HTR-8/SVneo (cell line): ENCODE results near the gene PRR27.
A peak's percentile ranks its signal among the peaks of the same experiment; 100 is the strongest.

ENCODE experiments used
- DNase-seq: peaks from one replicate; pipeline ENCODE4 v3.0.0; 2011; ENCODE audit warnings: low spot score, mixed read lengths; ENCODE audit not compliant: insufficient read length
- FAIRE-seq: peaks from 2 replicates; lab custom pipeline; 2011; peaks lifted over from hg19 to GRCh38; lab: Jason Lieb, UNC

Gene PRR27

DNA sequence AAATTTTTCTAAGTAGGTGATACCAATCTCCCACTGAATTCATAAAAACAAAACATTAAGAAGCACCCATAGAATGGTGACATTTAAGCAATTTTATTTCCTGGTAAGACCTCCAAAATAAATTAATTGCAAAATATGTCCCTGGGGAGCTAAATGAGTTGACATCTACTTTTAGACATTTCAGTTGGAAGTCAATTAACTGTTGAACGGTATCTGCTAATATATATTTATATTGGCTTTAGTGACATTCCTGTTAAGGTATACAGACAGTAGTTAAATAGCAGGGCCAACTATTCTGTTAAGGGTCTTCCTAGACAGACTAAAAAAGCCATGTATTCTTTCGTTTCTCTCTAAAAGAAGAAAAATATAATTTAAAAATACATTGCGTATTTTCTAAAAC is at the start of gene PRR27:
Gene PRR27, plus strand, starts transcription at position 301 of the 400 bp plus-strand sequence. CDS start 139 bp downstream, outside the sequence.
- DNase-seq (no peak), FAIRE-seq (no peak)

DNA sequence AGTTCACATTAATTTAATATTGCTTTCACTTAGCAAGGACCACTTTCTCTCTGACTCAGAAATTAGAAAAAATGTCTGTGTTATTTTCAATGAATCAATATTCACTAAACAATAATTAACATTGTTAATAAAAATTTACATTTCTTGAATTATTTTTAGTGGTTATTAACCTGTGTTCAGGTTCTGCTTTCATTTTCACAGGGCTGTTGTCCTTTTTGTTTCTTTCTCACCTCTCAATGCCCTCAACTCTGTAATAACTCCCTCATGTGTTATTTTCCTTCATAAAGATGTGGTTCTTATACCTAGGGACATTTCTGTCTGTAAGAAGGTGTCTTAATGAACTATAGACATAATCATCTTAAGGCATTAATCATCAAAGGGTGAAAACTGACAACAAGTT is 43.1 kb upstream of the PRR27 start:
- DNase-seq (no peak), FAIRE-seq (no peak)

DNA sequence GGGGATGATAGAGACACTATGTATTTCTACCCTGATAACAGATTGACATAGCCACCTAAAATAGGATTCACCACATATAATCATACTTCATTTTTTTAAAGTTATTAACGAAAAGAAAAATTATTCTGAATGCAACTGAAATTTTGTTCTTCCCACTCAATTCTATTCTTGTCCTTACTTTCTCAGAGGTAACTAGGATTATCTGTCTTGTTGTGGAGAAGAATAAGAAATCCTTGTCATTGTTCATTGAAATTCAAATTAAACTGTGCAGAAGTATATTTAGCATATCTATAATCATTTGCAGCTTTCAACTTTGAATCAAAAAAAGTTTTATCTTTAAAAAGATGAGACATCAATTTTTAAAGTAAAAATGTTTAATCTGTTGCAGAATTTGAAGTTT is 40.4 kb upstream of the PRR27 start:
- no peak for DNase-seq
- no peak for FAIRE-seq

DNA sequence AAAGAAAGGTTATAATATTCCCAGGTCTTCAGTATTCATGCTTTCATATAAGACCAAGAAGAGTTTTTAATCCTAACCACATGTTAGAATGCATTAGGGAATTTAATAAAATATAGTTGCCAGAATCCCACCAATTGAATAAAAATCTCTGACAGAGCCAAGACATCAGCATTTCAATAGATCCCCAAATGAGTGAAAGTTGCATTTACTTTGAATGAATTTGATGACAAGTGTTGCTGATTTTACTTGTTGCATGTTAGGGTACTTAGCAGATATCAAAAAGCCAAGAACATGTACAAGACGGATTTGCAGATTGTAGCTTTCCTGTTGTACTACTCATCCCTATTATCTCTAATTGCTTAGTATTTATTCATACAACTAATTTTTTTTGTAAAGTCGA is 39.9 kb upstream of the PRR27 start:
- no peak for DNase-seq
- no peak for FAIRE-seq

DNA sequence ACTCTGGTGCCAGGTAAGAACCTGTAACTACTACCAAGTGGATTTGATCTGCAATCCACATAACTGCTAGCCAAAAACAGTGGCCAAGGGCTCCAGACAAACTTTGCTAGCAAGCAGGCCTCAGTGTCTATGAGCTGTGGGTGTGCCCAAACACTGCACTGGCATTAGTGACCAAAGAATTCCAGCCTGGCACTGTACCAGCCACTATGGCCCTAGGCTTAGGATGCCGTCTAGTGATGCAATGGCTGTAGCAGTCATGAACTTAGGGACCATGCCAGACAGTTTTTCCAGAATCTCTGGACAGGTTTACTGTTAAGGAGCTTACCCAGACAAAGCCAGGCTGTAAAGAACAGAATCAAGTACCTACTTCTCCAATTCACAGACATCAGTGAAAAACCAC is 33.7 kb upstream of the PRR27 start:
- FAIRE-seq (no peak), DNase-seq (no peak)

DNA sequence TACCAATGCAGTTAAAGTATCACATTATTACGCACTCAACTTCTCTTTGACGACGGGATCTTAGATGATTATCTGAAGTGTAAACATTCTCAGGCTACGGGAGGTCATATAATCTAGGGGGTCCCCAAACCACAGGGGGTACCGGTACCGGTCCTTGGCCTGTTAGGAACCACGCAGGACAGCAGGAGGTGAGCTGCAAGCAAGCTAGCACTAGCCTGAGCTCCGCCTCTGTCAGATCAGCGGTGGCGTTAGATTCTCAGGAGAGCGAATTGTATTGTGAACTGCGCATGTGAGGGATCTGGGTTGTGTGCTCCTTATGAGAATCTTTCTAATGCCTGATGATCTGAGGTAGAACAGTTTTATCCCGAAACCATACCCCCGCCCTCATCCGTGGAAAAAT is 20.6 kb upstream of the PRR27 start:
- DNase-seq = no peak
- no peak for FAIRE-seq

DNA sequence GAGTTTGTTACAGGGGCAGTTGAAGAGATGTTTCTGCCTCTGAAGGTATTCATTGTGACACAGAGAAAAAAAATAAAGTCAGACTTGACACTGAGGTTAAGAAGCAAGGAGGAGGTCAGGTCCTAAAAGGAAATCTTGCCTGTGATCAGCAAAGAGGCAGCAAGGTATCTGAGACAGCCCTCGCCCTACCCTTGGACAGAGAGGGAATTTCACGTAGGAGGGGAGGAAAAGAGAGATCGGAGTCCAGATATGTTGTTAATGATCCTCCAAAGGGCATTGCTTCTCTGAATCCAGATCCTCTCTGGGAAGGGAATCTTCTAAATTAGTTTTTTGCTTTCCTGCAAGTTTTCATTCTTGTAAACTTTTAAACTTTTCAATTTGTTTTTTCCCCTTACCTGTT is 15.3 kb upstream of the PRR27 start:
- DNase-seq (no peak), FAIRE-seq (no peak)

DNA sequence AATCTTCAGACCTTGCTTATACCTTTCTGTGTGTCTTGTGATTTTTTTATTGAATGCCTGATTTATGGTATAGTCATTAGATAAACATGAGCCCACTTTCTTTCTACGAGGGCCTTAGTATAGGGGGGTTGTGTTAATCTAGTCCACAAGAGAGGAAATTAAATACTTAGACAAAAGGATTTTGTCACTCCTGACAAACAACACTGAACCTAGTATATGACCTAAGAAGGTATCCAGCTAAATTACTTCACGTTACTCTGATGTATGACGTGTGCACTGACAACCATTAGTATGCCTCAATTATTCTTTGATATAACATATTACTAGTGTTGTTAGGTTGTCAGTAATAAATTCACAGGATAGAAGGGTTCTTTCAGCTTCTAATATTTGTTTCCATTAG is 2.8 kb upstream of the PRR27 start:
- no peak for FAIRE-seq

DNA sequence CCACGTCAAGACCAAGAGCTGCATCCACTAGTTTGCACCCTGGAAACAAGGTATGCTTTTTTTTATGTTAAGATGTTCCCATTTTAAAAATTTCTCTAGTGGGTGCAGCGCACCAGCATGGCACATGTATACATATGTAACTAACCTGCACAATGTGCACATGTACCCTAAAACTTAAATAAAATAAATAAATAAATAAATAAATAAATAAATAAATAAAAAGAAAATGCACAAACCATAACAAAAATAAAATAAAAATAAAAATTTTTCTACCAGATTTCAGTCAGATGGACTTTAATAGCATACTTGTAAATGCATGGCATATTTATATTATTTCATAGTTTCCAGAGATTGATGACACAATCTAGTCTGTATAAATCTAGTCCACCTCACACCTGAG is 1.9 kb upstream of the PRR27 start:
- FAIRE-seq (no peak), DNase-seq (no peak)

More for the DNA sequence above, 2.8 kb upstream of the PRR27 start:
- no peak for DNase-seq

DNA sequence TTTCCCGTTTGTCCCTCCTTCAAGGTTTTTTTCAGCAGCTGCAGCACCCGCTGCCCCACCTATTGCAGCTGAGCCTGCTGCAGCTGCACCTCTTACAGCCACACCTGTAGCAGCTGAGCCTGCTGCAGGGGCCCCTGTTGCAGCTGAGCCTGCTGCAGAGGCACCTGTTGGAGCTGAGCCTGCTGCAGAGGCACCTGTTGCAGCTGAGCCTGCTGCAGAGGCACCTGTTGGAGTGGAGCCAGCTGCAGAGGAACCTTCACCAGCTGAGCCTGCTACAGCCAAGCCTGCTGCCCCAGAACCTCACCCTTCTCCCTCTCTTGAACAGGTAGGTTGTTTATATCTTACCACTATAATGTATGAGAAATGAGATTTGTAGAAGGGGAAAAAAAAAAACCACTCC is 4.5 kb downstream of the PRR27 start:
- FAIRE-seq = no peak

DNA sequence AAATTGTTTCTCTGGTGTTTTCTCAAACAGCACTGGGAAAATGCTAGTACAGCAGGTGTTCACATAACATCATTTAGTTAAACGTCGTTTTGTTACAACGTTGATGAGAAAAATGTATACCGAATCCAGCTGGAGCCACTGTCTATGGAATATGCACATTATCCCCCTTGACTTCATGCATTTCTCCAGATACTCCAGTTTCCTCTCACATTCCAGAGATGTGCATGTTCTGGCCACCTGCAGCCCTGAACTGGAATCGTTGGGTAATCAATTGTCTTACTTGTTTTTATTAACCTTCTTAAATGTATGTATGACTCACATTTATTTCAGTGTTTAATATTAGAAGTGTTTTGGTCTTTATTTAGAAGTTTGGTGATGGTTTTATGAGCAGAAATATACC is 23.1 kb downstream of the PRR27 start:
- no peak for FAIRE-seq
- DNase-seq = no peak

More for the DNA sequence above, 4.5 kb downstream of the PRR27 start:
- DNase-seq = no peak

DNA sequence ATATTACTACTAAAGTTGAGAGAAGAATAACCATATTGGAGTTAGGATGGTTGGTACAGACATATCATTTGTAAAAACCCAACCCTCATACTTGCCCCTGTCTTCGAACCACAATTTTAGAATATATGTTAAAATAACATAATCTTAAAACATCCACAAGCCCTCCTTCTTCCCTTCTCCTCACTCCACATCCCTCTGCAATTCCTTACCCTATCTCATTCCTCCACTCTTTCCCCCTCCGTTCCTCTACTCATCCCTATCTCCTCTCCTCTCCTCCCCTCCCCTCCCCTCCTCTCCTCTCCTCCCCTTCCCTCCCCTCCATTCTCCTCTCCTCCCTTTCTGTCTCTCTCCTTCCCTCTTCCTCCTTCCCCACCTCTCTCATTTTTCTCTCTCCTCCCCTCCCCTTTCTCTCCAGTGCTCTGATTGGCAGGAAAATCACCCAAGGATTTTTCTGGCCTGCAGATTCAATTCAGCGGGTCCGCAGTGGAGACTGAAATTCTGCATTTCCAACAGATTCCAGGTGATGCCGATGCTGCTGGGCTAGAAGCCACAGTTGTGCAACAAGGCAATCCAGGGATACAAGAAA is 24.1 kb downstream of the PRR27 start:
- no peak for DNase-seq
- no peak for FAIRE-seq

DNA sequence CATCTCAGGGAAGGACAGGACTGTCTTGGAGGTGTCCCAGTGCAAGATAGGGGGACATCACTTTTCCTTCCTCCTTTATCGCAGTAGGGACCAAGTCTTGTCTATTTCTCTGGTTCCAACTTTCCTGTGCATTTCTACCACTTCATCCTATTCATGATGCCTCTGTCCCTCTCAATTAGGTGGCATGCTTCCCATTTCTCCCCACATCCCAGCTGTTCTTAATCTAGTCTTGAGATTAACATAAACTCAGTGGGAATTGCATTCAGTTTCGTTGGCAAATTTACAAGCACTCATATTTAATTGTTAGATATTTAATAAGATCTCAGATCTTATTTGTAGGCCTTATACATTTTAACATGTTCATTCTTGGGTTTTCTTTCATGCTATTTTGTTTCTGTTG is 25.8 kb downstream of the PRR27 start:
- FAIRE-seq (no peak), DNase-seq (no peak)

DNA sequence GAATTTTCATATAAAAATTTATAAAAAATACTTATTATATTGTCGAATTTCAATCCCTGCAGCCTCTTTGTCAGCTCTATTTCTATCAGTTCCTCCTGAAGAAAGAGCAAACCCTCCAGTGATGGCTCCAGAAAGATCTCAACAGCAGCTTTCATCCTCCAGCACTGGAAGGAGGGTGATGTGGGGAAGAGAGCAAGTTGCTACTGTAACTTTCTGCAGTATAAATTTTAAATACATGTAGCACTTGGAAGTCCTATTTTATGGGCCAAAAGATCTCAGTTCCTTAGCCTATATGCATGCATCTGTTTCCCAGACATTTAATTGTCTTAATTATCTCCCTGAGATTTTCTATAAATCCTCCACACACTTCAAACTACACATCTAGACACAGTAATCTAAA is 27.8 kb downstream of the PRR27 start:
- FAIRE-seq (no peak), DNase-seq (no peak)

DNA sequence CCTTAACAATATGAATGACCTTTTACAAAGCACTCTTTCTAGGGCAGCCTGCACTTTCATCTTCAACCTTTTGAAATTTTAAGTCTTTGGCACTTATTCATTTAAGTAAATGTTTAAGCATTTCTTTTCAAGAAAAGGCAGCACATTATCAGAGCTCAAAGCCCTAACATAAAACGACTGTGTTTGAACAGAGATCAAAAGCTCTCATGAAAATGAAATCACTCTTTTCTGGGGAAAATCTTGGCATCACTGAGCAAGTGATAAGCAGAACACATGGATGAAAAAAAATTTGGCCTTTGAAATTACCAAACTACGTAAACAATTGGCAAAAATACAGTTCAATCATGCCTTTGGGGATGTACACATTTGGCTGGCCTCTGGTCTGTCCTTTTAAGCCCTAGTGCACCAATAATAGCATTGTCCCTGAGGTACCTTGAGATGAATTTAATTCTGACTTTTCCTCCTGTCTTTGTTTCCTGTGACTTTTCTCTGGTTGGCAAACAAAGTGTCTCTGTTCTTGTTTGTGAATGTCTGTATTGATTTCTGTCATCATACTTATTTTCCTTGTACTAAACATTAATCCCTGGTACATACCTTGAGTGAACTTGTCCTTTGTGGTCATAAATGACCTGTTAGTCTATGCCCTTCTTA is 28.6 kb downstream of the PRR27 start:
- DNase-seq (no peak), FAIRE-seq (no peak)

DNA sequence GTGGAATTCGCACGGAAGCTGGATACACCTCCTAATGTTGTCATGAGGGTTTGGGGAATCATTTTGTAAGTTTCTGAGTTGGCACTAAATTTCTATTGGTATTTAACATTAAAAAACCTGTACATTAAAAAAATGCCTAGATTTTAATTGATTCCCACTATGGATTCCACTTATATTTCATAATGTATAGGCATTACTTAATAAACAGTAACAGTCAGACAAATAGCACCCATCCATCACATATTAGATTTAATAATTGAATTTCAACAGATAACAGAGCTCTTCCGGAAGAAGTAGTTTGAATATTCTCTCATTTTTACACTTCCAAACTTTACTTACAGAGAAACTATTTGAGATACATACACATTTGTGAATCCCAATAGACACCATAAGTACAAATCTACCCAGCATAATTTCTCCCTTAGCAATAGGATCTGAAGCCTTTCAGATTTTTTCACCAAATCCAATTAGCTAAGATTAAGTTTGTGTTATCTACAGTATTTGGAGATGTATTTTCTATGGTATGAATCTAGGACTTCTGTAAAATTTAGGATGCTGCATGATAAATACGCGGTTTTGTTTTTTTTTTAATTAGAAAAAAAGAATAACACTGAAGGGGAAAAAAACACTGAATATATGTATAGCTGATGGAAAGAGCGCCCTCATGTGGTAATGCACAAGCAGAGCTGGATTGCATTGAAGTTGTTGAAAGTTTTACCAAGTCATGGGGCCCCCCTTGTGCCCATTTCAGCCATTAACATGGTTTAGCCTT is 29.3 kb downstream of the PRR27 start:
- FAIRE-seq (no peak), DNase-seq (peak; percentile 0)

DNA sequence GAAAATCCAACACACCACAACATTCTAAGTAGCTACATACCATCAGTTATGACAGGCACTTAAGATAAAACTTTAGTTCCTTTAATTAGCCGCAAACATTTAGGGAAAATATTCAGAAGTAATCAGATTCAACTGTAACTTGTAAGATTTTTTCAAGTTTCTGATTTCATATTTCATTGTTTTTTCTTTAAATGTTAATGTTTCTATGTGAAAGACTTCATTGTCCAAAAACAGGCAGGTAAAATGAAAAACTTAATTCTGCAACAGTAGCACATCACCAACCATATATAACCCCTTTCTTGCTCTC is 29.9 kb downstream of the PRR27 start:
- no peak for FAIRE-seq
- DNase-seq = no peak

DNA sequence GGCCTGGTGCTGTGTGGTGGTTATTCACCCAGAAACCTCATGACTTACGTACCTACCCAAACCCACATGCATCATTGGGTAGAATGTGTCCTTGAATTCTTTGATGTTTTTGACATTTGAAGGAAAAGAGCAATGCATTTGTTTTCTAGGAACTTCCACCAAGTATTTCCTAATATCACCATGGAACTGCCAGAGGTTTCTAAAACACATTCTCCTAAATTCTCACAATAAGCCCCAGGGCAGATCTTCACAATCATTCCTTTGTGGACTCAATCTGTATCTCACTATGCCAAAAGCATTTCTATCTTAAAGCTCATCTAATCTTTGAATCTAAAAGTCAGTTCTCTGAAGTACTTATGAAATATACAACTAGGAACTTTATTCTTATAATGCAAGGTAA is 33.2 kb downstream of the PRR27 start:
- no peak for DNase-seq
- FAIRE-seq = no peak

DNA sequence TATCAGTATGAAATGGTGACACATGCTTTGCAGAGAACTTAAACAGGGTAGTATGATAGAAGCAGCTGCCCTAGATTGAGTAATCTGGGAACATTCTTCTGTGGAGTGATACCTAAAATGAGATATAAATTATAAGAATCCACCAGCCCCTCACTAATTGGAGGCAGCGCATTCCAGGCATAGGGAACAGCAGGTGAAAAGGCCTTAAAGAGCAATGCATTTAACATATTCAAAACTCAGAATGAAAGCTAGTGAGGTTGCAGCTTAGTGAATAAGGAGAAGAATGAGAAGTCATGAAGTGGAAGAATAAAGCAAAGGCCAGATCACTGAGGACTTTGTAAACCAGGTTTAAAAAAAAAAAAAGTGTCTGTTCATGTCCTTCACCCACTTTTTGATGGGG is 36.5 kb downstream of the PRR27 start:
- FAIRE-seq (no peak), DNase-seq (no peak)

DNA sequence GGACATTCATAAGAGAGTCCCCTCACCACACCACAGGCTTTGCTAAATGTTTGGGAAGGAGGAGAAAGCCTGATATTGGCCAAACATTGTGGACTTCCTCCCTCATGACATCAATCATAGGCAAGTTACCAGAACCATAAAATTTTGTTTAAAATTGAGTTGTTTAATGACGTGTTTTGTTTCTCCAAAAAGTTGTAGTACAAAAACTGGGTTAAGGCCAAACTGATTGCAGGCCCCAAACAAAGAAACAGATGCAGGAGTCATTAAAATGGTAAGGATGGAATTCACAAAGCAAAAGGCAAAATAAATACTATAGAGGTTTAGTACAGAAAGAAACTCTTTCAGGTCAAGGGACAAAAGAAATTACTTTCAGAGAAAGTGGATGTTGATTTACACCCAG is 37.6 kb downstream of the PRR27 start:
- DNase-seq = no peak
- FAIRE-seq = no peak

DNA sequence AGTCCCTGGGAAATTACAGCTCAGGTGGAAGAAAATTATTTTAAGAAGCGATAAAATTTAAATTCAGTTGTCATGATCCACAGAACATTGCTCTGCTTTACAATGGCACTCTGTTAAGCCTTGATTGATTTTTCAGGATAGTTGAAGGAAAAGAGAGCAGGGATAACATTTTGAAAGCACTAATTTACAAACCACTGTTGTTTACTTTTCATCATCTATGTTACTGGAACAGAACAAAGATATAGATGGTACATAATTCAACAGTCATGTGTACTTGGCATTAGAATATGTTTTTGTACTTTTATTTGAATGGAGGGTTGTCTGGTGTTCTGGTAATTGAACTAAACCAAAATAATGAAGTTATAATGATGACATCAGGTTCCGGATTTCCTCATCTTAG is 38.9 kb downstream of the PRR27 start:
- FAIRE-seq = no peak
- DNase-seq = no peak

DNA sequence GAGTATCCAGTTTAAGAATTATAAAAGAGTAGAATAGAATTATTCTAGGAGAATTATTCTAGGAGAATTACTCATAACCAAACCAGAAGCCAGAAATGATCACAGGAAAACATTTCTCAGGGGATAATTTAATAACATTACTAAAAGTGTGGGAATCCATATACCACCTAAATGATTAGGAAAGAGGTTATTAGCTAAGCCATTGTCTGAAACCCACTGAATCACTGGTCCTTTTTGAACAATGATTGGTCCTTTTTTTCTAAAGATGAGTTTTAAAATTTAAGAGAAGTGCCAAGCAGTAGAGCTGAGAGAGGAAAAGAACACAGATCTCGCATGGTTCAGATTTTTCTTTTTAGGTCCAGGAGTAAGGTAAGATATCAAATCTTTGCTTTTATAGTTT is 41.4 kb downstream of the PRR27 start, which contains the start of gene ODAM:
Gene ODAM, plus strand, starts transcription at position 301 of the 400 bp plus-strand sequence. CDS start 819 bp downstream, outside the sequence.
- FAIRE-seq (no peak), DNase-seq (no peak)
